ENCODE data around the gene IFRD1. TPM values are rescaled to one million over a fixed set of nuclear protein-coding genes. Genes with fewer than 3 reads are reported as not detected.

IFRD1 gene
- total RNA-seq, 3 donors from 2014 or later (not counting 1 experiment from before 2014, with no cell fraction given), result 244 to 278 (median 261) TPM

Other genes with a start within 250 kb of the IFRD1 start
- 1 to 10 TPM in 1 of 3 donors, under 1 TPM in 2; 0.61 to 2.4 (median 0.89) TPM for gene DOCK4, start 244.1 kb upstream of the IFRD1 start, total RNA-seq
- 10 to 100 TPM; 13.0 to 20.8 (median 16.7) TPM for gene ZNF277, start 243.8 kb upstream of the IFRD1 start, total RNA-seq
- 1 to 10 TPM in 2 of 3 donors, under 1 TPM in 1; 0.99 to 3.0 (median 2.4) TPM for gene LSMEM1, start 30.5 kb downstream of the IFRD1 start, total RNA-seq

Data from natural killer cell (primary cell).